ENCODE measurements around the gene RRM2.

RRM2 gene

DNA sequence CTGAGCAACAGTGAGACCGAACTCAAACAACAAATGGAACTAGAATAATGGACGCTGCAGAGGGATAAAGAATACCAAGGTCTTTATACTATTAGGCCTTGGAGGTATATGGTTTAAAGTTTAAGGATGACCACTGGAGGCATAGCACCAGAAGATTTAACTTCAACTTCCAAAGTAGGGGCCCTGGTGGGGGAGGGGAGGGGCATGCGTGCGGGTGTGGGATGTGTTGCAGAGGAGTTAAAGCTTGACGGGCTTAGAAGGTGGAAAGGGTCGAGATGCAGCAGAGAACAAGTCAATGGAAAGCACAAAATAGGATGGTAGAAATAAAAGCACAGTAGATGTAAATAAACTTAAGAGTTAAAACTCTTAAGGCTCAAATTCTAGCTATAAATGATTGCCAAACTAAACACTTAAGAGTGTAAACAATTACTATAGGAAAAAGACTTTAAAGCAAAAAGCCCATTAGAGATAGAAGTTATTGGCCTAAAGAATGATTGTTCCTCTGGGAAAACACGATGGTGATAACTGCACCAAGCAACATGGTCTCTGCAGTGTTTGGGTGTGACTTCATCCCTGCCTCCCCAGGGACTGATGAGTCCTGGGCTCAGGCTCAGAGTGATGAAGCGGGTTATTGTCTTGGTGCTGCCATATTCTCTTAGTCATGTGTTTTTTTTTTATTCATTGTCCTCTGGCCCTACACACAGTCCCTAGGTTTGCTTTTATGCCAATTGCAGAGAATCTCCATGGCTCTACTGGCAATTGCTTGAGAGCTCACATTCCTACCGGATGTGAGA is 13.0 kb downstream of the RRM2 start:
- TF ChIP-seq POLR2AphosphoS5 (IDR thresholded peaks at IDR 0.05; ENCODE audit: low read depth) (no peak), REST (IDR thresholded peaks at IDR 0.05; ENCODE audit: insufficient replicate concordance, low read depth) (no peak), GABPA (IDR thresholded peaks at IDR 0.05; ENCODE audit: low read depth) (no peak), SPI1 (IDR thresholded peaks at IDR 0.05; ENCODE audit: borderline replicate concordance, low read depth) (no peak)
- TF ChIP-seq, protein P1, sequence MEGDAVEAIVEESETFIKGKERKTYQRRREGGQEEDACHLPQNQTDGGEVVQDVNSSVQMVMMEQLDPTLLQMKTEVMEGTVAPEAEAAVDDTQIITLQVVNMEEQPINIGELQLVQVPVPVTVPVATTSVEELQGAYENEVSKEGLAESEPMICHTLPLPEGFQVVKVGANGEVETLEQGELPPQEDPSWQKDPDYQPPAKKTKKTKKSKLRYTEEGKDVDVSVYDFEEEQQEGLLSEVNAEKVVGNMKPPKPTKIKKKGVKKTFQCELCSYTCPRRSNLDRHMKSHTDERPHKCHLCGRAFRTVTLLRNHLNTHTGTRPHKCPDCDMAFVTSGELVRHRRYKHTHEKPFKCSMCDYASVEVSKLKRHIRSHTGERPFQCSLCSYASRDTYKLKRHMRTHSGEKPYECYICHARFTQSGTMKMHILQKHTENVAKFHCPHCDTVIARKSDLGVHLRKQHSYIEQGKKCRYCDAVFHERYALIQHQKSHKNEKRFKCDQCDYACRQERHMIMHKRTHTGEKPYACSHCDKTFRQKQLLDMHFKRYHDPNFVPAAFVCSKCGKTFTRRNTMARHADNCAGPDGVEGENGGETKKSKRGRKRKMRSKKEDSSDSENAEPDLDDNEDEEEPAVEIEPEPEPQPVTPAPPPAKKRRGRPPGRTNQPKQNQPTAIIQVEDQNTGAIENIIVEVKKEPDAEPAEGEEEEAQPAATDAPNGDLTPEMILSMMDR (IDR thresholded peaks at IDR 0.05; ENCODE audit: insufficient read depth, low read length), result no peak
- no peak overlapping the region for H3K27ac ChIP-seq (replicated peaks)
- no peak for DNase-seq (ENCODE audit: low read depth in 1 of 2, low spot score in 1 of 2)
- no peaks in the 10 kb centered on the region for H3K27me3 ChIP-seq (ENCODE audit: insufficient read depth, poor library complexity, severe bottlenecking)
- no peak overlapping the region for H3K4me3 ChIP-seq (replicated peaks; ENCODE audit: insufficient read depth, low read length)

DNA sequence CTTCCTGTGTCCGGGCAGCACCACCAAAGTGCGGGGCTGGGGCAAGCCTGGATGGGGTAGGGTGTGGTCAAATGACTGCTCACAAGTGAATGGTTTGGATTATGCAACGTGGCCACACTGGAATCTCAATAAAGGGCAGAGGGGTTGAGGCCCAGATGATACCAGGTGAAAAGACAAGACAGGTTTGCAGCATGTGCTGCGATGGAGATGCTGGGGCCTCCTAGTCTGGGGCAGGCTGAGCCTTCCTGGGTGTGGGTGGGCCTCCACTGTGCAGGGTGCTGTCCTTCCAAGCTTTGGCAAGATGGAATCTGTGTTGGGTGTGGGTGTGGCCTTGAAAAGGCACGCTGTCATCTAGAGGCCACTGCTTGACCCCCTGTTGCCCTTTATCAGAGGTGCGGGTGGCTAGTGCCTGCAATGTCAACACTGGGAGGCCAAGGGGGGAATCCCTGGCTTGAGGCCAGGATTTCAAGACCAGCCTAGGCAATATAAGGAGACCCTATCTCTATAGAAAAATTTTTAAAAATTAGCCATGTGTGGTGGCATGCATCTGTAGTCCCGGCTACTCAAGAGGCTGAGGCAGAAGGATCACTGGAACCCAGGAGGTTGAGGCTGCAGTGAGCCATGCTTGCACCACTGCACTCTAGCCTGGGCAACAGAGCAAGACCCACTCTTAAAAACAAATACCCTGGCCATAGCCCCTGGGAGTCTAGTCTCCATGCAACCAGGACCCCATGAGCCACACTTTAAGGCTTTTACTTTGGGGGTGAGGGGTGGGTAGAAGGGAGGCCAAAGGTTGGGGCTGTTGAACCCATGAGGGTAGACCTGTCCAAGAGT is 13.8 kb downstream of the RRM2 start:
- TF ChIP-seq GABPA (IDR thresholded peaks at IDR 0.05; ENCODE audit: low read depth) (no peak), SPI1 (IDR thresholded peaks at IDR 0.05; ENCODE audit: borderline replicate concordance, low read depth) (no peak), REST (IDR thresholded peaks at IDR 0.05; ENCODE audit: insufficient replicate concordance, low read depth) (no peak), POLR2AphosphoS5 (IDR thresholded peaks at IDR 0.05; ENCODE audit: low read depth) (no peak; the same call in none of the 2 replicates)
- TF ChIP-seq, protein P1 (IDR thresholded peaks at IDR 0.05; ENCODE audit: insufficient read depth, low read length), result no peak
- Histone ChIP-seq H3K4me3 (replicated peaks; ENCODE audit: insufficient read depth, low read length) (no peak overlapping the region), H3K27ac (replicated peaks) (no peak overlapping the region), H3K27me3 (ENCODE audit: insufficient read depth, poor library complexity, severe bottlenecking) (no peaks in the 10 kb centered on the region)
- no peak for DNase-seq (ENCODE audit: low read depth in 1 of 2, low spot score in 1 of 2)

- Histone ChIP-seq H3K27me3 (ENCODE audit: insufficient read depth, poor library complexity, severe bottlenecking) (no peaks in the 10 kb centered on the region), H3K27ac (replicated peaks) (no peak overlapping the region), H3K4me3 (replicated peaks; ENCODE audit: insufficient read depth, low read length) (no peak overlapping the region)
- TF ChIP-seq GABPA (IDR thresholded peaks at IDR 0.05; ENCODE audit: low read depth) (no peak), POLR2AphosphoS5 (IDR thresholded peaks at IDR 0.05; ENCODE audit: low read depth) (peak; percentile 36; the same call in 1 of the 2 replicates)
- no peak for DNase-seq (ENCODE audit: low read depth in 1 of 2, low spot score in 1 of 2)
Measured at GRCh38 chr2:10137053-10137843, 14.7 kb downstream of the RRM2 start.
